Measurements from ENCODE around the gene DNAI2. TPM values are rescaled to one million over a fixed set of nuclear protein-coding genes. Genes with fewer than 3 reads are reported as not detected.

Gene DNAI2
- total RNA-seq, 1 experiment from 2014 or later: not detected

DNA sequence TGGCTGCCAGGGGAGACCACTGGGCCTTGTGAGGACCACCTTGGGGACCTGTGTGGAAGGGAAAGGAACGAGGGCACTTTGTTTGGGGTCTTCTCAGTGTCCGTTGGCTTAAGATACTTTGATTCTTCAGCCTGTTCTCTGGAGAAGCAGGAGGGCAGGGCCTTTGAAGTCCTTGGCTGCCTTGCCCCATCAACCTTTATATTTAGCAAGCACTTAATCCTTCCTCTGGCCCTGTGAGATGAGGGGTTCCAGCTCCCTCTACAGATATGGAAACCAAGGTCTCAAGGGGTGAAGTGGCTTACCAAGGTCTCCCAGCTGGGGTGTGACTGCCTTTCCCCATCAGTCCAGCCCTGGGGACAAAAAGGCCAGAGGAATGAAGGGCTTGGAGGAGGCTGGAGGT lies 32.2 kb upstream of the DNAI2 start:
- CTCF ChIA-PET: no interaction called here
- DNase-seq: no peak
- H3K36me3 ChIP-seq (ENCODE audit: control insufficient read depth, insufficient read depth, low read length): no peaks in the 10 kb centered on the region; the same call in 1 of the 2 replicates
- Mint-ChIP-seq H3K27me3 (ENCODE audit: insufficient read depth, unreplicated experiment) (no peaks in the 10 kb centered on the region), H3K4me1 (ENCODE audit: low read depth, unreplicated experiment) (no peaks in the 10 kb centered on the region), H3K4me3 (ENCODE audit: unreplicated experiment) (no peak overlapping the region), H3K9me3 (ENCODE audit: unreplicated experiment) (no peaks in the 10 kb centered on the region), H3K27ac (ENCODE audit: unreplicated experiment) (no peak overlapping the region), H3K36me3 (ENCODE audit: insufficient read depth, unreplicated experiment) (no peaks in the 10 kb centered on the region)
- H3K9me3 ChIP-seq: no peaks in the 10 kb centered on the region
- intact Hi-C loops (cut with micrococcal nuclease; ENCODE audit: unreplicated experiment): no loop called here
- POLR2A ChIA-PET: no interaction called here
- no peaks in the 10 kb centered on the region for H3K27me3 ChIP-seq (replicated peaks; ENCODE audit: control insufficient read depth, insufficient read depth, low read length)
- H3K4me3 ChIP-seq (ENCODE audit: low read depth, low read length): no peak overlapping the region
- BruUV-seq (replicated peaks): no TSS peak
- TF ChIP-seq, protein P1, sequence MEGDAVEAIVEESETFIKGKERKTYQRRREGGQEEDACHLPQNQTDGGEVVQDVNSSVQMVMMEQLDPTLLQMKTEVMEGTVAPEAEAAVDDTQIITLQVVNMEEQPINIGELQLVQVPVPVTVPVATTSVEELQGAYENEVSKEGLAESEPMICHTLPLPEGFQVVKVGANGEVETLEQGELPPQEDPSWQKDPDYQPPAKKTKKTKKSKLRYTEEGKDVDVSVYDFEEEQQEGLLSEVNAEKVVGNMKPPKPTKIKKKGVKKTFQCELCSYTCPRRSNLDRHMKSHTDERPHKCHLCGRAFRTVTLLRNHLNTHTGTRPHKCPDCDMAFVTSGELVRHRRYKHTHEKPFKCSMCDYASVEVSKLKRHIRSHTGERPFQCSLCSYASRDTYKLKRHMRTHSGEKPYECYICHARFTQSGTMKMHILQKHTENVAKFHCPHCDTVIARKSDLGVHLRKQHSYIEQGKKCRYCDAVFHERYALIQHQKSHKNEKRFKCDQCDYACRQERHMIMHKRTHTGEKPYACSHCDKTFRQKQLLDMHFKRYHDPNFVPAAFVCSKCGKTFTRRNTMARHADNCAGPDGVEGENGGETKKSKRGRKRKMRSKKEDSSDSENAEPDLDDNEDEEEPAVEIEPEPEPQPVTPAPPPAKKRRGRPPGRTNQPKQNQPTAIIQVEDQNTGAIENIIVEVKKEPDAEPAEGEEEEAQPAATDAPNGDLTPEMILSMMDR (IDR thresholded peaks at IDR 0.05; ENCODE audit: insufficient read depth in 1 of 2, low read depth in 1 of 2, low read length in 1 of 2, severe bottlenecking in 1 of 2, unreplicated experiment in 1 of 2): no peak
- H3K4me1 ChIP-seq: no peaks in the 10 kb centered on the region

- Mint-ChIP-seq H3K36me3 (ENCODE audit: insufficient read depth, unreplicated experiment) (no peaks in the 10 kb centered on the region), H3K27me3 (ENCODE audit: insufficient read depth, unreplicated experiment) (no peaks in the 10 kb centered on the region), H3K4me1 (ENCODE audit: low read depth, unreplicated experiment) (no peaks in the 10 kb centered on the region), H3K4me3 (ENCODE audit: unreplicated experiment) (no peak overlapping the region), H3K9me3 (ENCODE audit: unreplicated experiment) (no peaks in the 10 kb centered on the region), H3K27ac (ENCODE audit: unreplicated experiment) (no peak overlapping the region)
- TF ChIP-seq, protein P1 (IDR thresholded peaks at IDR 0.05; ENCODE audit: insufficient read depth in 1 of 2, low read depth in 1 of 2, low read length in 1 of 2, severe bottlenecking in 1 of 2, unreplicated experiment in 1 of 2): no peak
- POLR2A ChIA-PET: no interaction called here
- H3K27me3 ChIP-seq (replicated peaks; ENCODE audit: control insufficient read depth, insufficient read depth, low read length): no peaks in the 10 kb centered on the region
- no peaks in the 10 kb centered on the region for H3K36me3 ChIP-seq (ENCODE audit: control insufficient read depth, insufficient read depth, low read length)
- no peaks in the 10 kb centered on the region for H3K9me3 ChIP-seq
- H3K4me1 ChIP-seq: no peaks in the 10 kb centered on the region
- CTCF ChIA-PET: no interaction called here
- intact Hi-C loops (cut with micrococcal nuclease; ENCODE audit: unreplicated experiment): no loop called here
- no peak for DNase-seq
- BruUV-seq (replicated peaks): no TSS peak
- H3K4me3 ChIP-seq (ENCODE audit: low read depth, low read length): no peak overlapping the region
Measured at GRCh38 chr17:74243013-74243755, 30.9 kb upstream of the DNAI2 start.

GRCh38 chr17:74244128-74244527 lies 29.9 kb upstream of the DNAI2 start:
- Mint-ChIP-seq H3K27ac (ENCODE audit: unreplicated experiment) (no peak overlapping the region), H3K9me3 (ENCODE audit: unreplicated experiment) (no peaks in the 10 kb centered on the region), H3K36me3 (ENCODE audit: insufficient read depth, unreplicated experiment) (no peaks in the 10 kb centered on the region), H3K27me3 (ENCODE audit: insufficient read depth, unreplicated experiment) (no peaks in the 10 kb centered on the region), H3K4me1 (ENCODE audit: low read depth, unreplicated experiment) (no peaks in the 10 kb centered on the region), H3K4me3 (ENCODE audit: unreplicated experiment) (no peak overlapping the region)
- intact Hi-C loops (cut with micrococcal nuclease; ENCODE audit: unreplicated experiment): no loop called here
- TF ChIP-seq, protein P1 (IDR thresholded peaks at IDR 0.05; ENCODE audit: insufficient read depth in 1 of 2, low read depth in 1 of 2, low read length in 1 of 2, severe bottlenecking in 1 of 2, unreplicated experiment in 1 of 2): no peak
- CTCF ChIA-PET: no interaction called here
- no peak for DNase-seq
- no peaks in the 10 kb centered on the region for H3K4me1 ChIP-seq
- H3K36me3 ChIP-seq (ENCODE audit: control insufficient read depth, insufficient read depth, low read length): no peaks in the 10 kb centered on the region
- no TSS peak for BruUV-seq (replicated peaks)
- no peaks in the 10 kb centered on the region for H3K9me3 ChIP-seq
- POLR2A ChIA-PET: no interaction called here
- no peak overlapping the region for H3K4me3 ChIP-seq (ENCODE audit: low read depth, low read length)
- no peaks in the 10 kb centered on the region for H3K27me3 ChIP-seq (replicated peaks; ENCODE audit: control insufficient read depth, insufficient read depth, low read length)

All from Caco-2 (cell line).